Measurements from ENCODE around the gene KAT2B.
A peak's percentile ranks its signal among the peaks of the same experiment; 100 is the strongest.

The KAT2B gene

DNA sequence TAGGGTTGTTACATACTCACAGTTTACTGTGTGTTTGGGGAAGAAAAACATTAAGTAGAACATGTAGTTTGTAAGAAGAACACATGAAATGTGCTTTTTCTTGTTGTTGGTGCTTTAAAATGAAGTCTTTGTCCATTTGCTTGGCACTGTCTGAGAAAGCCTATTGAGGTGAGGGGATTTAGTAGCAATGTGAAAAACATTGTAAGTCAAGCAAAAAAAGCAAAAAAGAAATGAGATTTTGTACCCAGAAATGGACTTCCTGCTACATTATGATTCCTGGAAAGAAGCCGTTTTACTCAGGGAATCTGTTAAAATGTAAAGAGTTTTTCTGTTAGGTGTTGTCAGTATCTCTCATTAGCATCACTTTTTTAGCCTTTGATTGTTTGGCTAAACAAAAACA lies 59.9 kb downstream of the KAT2B start:
- DNase-seq, result no peak

- DNase-seq, result no peak
Measured at GRCh38 chr3:20101041-20101440, 60.8 kb downstream of the KAT2B start.

GRCh38 chr3:20103731-20104130 lies 63.5 kb downstream of the KAT2B start:
- no peak for DNase-seq

- no peak for DNase-seq
Measured at GRCh38 chr3:20104167-20104661, 64.0 kb downstream of the KAT2B start.

DNA sequence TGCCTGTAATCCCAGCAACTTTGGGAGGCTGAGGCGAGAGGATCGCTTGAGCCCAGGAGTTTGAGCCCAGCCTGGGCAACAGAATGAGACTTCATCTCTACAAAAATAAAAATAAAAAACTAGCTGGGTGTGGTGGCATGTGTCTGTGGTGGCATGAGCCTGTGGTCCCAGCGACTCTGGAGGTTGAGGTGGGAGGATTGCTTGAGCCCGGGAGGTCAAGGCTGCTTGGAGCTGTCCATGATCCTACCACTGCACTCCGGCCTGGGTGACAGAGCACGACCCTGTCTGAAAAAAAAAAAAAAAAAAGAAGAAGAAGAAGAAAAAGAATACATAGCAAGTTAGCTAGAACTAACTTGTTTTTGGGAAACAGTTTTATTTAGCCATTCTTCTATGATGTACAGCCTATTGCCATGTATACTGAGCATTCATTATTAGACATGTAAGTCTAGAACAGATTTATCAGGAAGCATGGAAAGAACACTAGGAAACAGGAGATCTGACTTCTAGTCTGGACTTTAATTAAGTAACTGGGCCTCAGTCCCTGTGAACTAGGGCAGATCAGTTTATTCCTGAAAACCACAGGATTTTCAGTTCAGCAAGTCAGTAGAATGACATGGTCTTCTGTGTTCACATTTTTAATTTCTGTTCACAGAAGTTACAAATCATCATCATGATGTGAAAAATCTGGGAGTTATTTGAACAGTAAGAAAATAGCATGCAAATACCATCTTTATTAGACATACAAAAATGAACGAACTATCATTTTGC lies 65.5 kb downstream of the KAT2B start:
- no peak for DNase-seq

- no peak for DNase-seq
Measured at GRCh38 chr3:20107722-20108121, 67.5 kb downstream of the KAT2B start.

DNA sequence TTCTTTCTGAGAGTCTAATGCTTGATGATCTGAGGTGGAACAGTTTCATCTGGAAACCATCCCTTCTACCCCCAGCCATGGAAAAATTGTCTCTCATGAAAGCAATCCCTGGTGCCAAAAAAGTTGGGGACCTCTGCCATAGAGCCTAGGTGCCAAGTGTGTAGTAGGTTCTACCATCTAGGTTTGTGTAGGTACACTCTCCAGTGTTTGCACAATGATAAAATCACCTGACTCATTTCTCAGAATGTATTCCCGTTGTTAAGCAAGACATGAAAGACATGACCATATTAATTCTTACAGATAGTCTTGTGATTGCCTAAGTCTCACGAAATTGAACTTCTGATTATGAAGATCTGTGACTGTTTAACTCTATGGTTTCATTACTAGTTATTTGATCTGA lies 68.6 kb downstream of the KAT2B start:
- DNase-seq, result no peak

- no peak for DNase-seq
Measured at GRCh38 chr3:20110826-20111225, 70.6 kb downstream of the KAT2B start.

GRCh38 chr3:20111836-20112235 lies 71.6 kb downstream of the KAT2B start:
- no peak for DNase-seq

DNA sequence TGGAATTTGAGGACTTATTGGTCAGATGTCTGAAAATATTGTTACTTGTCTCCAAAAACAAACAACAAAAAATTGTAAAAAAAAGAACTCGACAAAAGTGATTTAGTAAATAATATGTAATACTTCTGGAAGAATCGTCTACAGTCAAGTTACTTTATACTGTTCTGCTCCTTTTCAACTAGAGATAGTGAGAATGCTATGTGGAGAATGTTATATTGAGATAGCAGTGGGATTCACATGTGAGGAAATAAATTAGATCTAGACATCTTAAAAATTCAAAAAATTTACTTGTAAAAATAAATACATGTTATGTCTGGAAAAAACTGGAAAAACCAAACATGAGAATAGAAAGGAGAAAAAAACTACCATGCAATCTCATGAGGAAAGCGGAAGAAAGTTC lies 80.8 kb downstream of the KAT2B start:
- no peak for DNase-seq

DNA sequence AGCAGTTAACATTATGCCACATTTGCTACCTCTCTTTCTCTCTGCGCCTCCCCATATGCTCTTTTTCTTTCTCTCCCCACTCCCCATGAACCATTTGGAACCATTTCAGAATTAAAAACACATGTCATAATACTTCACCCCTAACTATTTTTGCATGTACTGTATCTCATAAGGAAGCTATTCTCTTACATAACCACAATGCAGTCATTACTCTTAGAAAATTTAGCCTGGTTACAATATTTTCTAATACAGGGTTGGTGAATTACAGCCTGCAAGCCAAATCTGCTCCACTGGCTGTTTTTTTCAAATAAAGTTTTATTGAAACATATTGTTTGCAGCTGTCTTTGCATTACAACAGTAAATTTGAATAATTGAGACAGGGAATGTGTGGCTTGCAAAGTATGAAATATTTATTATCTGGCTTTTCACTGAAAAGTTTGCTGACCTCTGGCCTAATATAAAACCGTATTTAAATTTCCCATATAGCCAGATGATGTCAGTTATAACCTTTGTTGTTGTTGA lies 82.9 kb downstream of the KAT2B start:
- DNase-seq, result no peak

DNA sequence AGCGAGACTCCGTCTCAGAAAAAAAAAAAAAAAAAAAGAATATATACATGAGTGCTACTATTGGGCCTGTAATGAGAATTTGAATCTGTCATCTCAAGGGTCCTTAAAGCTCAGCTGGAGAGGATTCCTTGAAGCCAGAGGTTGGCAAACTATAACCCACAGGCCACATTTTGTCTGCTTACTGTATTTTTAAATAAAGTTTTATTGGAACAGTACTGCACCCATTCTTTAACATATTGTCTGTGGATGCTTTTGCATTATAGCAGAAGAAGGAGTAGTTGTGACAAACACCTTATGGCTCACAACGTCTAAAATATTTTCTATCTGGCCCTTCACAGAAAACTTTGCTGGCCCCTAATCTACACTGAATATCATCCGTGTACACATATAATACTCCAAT lies 85.0 kb downstream of the KAT2B start:
- DNase-seq, result no peak

GRCh38 chr3:20125897-20126296 lies 85.7 kb downstream of the KAT2B start:
- no peak for DNase-seq

- DNase-seq, result no peak
Measured at GRCh38 chr3:20128358-20128757, 88.1 kb downstream of the KAT2B start.

DNA sequence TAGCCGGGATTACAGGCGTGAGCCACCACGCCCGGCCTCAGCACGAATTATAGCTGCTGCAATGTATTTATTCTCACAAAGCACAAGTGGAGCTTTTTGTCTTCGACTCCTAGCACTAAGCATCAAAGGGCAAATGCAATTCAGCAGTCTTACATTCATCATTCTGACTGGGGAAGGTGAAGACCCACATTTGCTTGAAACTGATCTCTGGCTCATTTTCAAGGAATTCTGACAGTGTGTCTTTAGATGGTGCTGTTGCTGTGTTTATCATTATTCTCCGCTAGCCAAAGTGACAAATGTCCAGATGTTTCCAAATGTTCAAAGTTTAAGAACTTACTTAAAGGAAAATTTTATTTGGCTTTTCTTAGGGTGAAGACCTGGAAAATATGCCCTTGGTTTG lies 89.9 kb downstream of the KAT2B start:
- no peak for DNase-seq

GRCh38 chr3:20136231-20136630 lies 96.0 kb downstream of the KAT2B start:
- no peak for DNase-seq

DNA sequence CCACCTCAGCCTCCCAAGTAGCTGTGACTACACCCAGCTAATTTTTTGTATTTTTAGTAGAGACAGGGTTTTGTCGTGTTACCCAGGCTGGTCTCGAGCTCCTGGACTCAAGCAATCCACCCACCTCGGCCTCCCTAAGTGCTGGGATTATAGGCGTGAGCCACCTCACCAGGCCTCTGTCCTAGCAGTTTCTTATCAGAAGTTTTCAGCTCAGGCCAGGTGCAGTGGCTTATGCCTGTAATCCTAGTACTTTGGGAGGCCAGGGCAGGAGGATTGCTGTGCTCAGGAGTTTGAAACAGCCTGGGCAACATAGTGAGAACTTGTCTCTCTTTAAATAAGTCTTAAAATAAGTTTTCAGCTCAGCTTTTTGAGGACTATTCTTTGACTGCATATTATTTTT lies 97.4 kb downstream of the KAT2B start:
- DNase-seq, result no peak

- DNase-seq, result peak; percentile 19
Measured at GRCh38 chr3:20140881-20141280, 100.6 kb downstream of the KAT2B start.

DNA sequence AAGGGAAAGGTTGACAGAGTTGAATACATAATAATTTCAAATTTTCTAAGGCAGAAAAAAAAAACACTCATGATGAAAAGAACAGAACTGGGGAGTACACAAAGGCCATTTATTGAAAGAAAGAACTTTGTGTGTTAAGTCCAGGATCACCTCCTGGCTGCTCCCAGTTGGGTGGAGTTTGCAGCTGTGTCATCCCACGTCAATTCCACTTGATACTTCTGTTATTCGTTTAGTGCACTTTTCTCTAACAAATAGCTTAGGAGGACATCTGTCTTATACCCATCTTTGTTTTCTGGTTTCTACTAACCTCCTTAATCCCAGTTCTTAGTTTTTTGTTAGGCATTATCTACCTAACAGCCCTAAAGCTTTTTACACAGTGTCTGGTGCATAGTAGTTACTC lies 101.1 kb downstream of the KAT2B start:
- no peak for DNase-seq

- DNase-seq, result peak; percentile 38
Measured at GRCh38 chr3:20141851-20142250, 101.6 kb downstream of the KAT2B start.

- DNase-seq, result no peak
Measured at GRCh38 chr3:20142517-20142916, 102.3 kb downstream of the KAT2B start.

- no peak for DNase-seq
Measured at GRCh38 chr3:20143519-20143918, 103.3 kb downstream of the KAT2B start.

DNA sequence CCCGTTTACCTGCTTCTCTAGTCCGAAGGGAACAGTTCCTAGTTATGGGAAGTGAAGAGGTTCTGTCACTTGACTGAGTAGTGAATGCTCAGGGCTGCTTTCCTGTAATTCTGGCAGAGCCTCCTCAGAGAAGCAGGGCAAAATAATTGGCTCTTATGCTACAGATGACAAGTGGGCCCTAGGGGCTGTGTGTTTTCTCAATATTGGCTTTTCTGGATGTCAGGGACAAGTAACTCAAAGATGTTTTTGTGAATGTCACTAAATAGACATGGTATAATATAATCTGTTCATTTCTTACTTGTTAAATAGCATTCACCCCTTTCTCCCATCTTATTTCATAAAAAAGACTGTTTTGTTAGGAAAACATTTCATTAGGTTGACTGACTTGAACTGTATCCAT lies 105.6 kb downstream of the KAT2B start:
- DNase-seq, result no peak

- DNase-seq, result no peak
Measured at GRCh38 chr3:20146301-20146700, 106.1 kb downstream of the KAT2B start.

- DNase-seq, result no peak
Measured at GRCh38 chr3:20147361-20147760, 107.1 kb downstream of the KAT2B start.

All from NCI-H187 treated with DMSO at 0.1 percent for 48 hours (cell line).